IPS-NIHi7 (cell line): ENCODE measurements around the gene NTNG1.

ENCODE experiments used
- DNase-seq: peaks from one replicate; pipeline ENCODE4 v3.0.0; 2012; ENCODE audit warnings: mixed read lengths; ENCODE audit errors: extremely low spot score

NTNG1 gene

GRCh38 chr1:107501081-107501605, 360.3 kb downstream of the NTNG1 start:
- DNase-seq, result no peak

GRCh38 chr1:107510347-107510746, 369.5 kb downstream of the NTNG1 start:
- no peak for DNase-seq

GRCh38 chr1:107512836-107513235, 372.0 kb downstream of the NTNG1 start:
- no peak for DNase-seq

GRCh38 chr1:107514841-107515240, 374.0 kb downstream of the NTNG1 start:
- DNase-seq, result no peak

GRCh38 chr1:107515702-107516101, 374.9 kb downstream of the NTNG1 start:
- no peak for DNase-seq

- peak; percentile 24 for DNase-seq
Observed at GRCh38 chr1:107523061-107523460, 382.2 kb downstream of the NTNG1 start.

- DNase-seq, result no peak
Observed at GRCh38 chr1:107523736-107524135, 382.9 kb downstream of the NTNG1 start.

GRCh38 chr1:107524301-107524700, 383.5 kb downstream of the NTNG1 start:
- DNase-seq, result no peak

- no peak for DNase-seq
Observed at GRCh38 chr1:107525145-107525544, 384.3 kb downstream of the NTNG1 start.

- DNase-seq, result no peak
Observed at GRCh38 chr1:107525961-107526360, 385.1 kb downstream of the NTNG1 start.

- DNase-seq, result no peak
Observed at GRCh38 chr1:107526524-107527198, 385.8 kb downstream of the NTNG1 start.

- peak; percentile 73 for DNase-seq
Observed at GRCh38 chr1:107529511-107530149, 388.8 kb downstream of the NTNG1 start.

- no peak for DNase-seq
Observed at GRCh38 chr1:107530543-107530942, 389.7 kb downstream of the NTNG1 start.

- no peak for DNase-seq
Observed at GRCh38 chr1:107531065-107531908, 390.4 kb downstream of the NTNG1 start.

- DNase-seq, result no peak
Observed at GRCh38 chr1:107532318-107532717, 391.5 kb downstream of the NTNG1 start.
